Hematopoietic multipotent progenitor cell treated with erythropoietin and hydrocortisone succinate and interleukin-3 and kit ligand, for 8 days (in vitro differentiated cells): ENCODE results near the gene SLC34A3.

Source experiments
- DNase-seq: peaks from one replicate; pipeline ENCODE4 v3.0.0-alpha.2; 2015

The SLC34A3 gene

DNA sequence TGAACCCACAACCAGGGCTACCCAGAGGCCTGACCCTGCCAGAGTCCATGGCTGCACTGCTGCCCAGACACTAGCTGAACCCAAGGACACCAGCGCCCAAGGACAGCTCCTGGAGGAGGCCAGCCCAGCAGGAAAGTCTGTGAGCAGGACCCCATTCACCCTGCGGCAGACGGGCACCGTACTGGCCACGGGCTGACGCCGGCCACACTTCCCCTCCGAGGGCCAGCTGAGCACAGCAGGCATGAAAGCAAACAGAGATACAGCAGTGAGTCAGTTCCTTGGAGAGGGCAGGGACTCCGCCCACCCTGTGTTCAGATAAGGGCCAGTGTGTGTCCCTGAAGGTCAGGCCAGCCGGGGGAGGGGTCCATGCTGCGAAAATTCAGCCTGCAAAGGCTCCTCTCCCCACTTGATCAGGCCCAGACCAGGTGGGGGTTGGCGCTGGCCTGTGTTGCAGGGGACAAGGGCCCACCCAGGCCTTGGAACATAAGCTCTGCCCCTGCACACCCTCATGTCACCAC lies 11.9 kb upstream of the SLC34A3 start:
- peak; percentile 83 for DNase-seq

DNA sequence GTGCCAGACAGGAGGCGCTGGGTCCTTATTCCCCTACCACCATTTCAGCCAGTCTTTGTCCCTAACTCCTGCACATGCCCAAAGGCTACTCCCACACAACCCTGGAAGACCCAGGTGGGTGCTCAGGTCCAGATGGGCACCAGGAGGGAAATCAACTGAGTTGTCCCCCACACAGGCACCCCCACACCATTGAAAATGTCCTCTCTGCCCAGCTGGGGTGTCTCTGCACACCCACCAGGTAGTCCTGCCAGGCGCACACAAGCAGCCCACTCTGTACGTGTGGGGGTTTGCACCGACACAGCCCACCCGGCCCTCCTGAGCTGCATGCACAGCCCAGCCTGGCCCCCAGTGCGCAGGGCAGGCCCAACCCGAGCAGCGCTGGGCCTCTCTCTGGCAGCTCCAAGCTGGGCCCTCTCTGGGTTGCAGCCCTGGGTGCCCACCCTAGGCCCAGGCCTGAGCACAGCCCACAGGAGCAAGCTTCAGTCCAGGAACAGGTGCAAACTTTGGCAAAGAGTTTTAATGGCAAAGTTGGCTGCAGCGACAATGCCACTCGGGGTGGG lies 10.9 kb upstream of the SLC34A3 start:
- DNase-seq = no peak

DNA sequence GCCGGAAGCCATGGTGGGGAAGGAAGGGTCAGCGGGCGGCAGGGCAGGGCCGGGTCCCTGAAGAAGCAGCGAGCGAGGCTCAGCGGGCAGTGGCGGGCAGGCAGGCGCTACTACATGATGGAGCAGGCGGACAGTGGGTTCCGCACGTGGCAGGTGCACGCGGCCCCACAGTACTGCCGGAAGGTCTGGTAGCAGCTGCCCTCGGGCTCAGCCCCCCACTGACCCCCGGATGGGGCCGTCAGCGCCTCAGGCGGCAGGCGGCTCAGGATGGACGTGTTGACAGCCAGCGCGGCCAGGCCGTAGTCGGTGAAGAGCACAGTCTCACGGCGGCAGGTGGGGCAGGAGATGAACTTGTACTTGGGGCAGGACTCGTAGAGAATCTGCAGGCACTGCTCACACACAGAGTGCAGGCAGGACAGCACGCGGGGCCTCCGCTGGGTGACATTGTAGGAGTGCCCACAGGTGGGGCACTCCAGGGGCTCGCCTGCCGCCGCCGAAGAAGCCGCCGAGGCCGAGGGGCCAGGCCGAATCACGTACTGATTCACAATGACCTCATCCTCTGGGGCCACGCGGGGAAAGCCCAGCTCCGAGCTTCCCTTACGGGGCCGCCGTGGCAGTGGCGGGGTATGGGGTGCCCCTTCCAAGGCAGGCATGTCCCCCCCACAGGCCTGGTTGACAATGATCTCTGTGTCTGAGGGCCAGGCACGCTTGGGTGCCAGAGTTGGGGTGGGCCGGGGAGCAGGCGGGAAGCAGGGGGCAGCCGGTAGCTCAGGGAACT lies 10.2 kb upstream of the SLC34A3 start:
- no peak for DNase-seq

DNA sequence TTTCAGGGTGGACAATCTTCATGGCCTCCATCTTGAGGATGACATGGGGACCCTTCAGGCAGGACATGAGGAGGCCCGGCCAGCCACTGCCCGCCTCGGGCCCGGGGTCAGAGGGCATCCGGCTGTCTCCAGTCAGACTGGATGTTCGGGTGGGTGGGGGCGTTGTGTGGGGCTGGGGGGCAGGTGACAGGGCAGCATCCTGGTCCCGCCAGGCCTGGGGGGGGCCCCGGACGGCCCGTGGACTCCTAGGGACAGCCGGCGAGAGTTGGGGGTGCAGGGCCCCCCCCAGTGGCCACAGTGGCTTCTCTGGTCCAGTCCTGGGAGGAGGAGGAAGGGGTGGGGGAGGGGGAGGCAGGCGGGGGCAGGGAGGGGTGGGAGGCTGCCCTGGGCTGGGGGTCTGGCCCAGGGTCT lies 9.6 kb upstream of the SLC34A3 start:
- DNase-seq = no peak

DNA sequence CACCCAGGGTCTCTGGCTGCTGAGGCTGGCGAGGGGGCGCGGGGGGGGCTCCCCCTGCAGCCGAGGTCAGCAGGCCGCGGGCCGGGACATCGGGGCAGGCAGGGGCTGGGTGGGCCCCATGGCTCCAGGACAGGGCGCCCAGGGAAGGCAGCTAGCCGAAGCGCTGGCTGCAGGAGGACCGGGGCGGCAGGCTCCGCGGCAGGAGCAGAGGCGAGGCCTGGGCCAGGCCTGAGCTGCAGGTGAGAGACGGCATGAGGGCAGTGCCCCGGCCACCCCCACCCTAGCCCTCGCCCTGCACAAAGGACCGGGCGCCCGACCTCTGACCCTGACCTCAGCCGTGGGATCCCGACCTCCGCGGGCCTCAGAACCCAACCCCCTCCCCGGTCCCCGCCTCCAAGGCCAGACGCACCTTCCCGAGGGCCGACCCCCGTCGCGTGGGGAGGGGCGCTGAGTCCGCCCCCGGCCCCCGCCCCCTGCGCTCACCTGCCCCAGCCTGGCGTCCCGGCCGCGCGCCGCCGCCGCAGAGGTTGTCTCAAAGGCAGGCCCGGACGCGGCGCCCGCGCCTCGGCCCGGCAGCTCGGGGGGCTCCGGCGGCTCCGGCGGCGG lies 9.1 kb upstream of the SLC34A3 start:
- no peak for DNase-seq

DNA sequence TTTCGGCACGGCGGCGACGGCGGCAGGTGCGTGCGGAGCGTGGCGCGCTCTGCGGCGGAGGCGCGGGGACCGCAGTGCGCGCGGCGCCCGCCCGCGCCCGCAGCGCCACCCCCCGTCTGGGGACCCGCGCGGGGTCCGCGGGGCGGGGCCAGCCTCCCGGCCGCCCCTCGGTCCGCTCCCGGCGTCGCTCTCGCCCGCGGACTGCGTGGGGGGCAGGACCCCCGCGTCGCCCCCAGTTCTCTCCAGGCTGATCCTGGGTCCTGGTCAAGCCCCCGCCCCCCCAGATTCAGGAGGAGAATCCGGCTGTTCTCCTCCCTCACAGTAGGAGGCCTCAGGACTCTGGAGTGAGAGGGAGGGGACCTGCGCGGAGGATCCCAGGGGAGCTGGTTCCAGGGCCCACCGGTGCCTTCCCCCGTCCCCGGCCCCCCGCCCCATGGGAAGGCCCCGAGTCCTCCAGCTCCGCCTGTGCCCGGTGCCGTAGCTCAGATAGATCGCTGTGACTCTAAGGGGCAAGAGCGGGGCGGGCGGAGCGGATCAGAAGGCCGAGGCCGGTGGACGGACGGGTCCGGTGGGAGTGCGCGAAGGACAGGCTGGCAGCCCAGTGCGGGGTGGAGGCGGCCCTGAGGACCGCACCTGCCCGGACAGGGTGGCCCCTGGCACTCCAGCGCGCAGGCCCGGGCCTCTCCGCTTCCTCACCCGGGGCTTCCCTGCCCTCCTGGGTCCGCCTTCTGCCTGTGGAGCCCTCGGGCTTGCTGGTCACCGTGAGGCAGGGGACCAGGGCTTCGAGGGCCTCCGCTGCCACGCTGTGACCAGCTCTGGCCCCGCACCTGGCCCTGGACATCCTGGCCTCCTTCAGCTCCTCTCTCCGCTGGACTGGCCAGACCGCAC lies 8.3 kb upstream of the SLC34A3 start, which contains the start of gene RNF208:
TSS of gene RNF208 (minus strand) at position 51 of the 888 bp plus-strand sequence. CDS start 1,028 bp downstream, outside the sequence.
- DNase-seq = no peak

DNA sequence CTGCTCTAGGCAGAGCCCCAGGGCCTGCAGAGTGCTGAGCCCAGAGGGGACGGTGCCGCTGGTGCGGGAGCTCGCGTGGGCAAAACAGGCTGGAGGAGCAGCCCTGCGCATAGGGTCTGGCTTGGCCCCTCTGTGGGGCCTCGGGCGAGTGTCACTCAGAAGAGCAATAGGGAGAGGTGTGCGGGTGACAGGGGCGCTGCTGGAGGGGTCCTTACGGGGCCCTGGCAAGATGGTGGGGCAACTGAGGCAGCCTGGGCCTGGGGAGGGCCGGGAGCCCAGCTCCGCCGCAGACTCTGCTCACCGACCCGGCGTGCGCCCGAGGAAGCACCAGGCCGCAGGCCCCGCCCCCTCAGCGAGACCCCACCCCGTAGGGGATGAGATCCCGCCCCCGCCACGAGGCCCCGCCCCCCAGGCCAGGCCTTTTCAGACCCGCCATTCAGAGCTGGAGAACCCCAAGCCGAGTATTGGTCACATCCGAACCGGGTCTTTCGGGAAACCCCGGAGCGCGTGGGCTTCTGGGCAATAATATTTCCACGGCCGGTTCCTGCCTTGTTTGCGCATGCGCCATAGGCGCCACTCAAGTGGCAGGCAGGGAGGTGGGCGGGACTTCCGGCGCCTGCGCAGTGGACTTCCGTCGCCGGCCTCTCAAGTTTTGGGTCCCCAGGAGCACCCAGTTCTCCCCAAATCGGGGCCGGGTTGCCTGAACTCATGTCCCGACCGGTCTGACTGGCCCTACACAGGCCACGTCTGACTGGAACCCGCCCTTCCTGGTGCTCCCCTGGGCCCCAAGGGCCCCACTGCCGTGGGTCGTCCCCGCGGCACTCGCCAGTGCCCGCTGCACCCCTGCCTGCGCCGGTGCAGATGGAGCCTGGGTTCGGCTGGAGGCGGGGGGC lies 7.4 kb upstream of the SLC34A3 start:
- peak; percentile 99 for DNase-seq

DNA sequence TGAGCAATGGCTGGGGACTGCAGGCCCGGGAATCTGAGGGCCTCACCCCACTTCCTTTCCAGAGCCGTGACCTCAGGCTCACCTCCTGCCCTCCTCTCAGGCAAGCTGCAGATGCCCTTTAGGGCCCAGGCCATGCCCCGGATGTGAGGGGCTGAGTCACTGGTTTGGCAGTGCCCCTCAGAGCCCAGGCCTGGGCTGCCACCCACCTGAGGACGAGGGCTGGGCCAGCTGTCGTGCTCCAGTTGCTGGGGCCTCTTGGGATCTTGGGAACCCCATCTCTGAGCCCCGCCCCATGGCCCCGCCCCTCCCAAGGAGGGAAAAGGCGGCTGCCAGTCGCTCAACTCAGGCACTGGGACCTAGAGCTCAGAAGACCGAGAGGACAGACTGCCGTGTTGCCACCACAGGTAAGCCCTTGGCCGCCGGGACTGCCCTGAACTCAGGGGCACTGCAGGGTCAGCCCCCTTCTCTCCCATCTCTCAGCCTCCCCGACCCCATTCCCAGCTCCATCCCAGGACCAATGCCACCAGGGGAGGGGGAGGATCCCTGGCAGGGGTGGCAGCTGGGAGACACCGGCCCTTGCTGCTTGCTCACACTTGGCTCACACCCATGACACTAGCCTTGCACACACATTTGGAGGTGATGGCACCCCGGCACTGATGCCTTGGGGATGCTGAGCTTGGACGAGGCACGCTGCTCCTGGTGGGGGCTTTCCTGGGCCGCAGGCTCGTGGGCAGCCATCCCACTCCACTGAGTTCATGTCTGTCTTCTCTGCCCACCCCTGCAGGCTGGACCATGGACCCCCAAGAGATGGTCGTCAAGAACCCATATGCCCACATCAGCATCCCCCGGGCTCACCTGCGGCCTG lies 5.6 kb upstream of the SLC34A3 start, which contains the start of gene CYSRT1:
TSS of gene CYSRT1 (plus strand) at position 345 of the 865 bp plus-strand sequence. CDS start at position 793, 448 bp downstream.
- no peak for DNase-seq

DNA sequence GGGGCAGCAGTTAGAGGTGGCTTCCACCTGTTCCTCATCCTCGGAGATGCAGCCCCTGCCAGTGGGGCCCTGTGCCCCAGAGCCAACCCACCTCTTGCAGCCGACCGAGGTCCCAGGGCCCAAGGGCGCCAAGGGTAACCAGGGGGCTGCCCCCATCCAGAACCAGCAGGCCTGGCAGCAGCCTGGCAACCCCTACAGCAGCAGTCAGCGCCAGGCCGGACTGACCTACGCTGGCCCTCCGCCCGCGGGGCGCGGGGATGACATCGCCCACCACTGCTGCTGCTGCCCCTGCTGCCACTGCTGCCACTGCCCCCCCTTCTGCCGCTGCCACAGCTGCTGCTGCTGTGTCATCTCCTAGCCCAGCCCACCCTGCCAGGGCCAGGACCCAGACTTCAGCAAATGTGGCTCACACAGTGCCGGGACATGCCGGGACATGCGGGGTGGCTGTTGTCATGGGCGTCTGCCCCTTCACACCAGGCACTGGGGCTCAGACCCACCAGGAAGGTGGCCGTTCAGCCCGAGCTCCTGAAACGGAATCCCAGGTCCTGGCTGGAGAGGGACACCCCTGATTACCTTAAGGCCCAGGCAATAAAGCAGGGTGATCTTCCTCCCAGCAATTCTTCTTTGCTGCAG lies 4.9 kb upstream of the SLC34A3 start:
- no peak for DNase-seq

DNA sequence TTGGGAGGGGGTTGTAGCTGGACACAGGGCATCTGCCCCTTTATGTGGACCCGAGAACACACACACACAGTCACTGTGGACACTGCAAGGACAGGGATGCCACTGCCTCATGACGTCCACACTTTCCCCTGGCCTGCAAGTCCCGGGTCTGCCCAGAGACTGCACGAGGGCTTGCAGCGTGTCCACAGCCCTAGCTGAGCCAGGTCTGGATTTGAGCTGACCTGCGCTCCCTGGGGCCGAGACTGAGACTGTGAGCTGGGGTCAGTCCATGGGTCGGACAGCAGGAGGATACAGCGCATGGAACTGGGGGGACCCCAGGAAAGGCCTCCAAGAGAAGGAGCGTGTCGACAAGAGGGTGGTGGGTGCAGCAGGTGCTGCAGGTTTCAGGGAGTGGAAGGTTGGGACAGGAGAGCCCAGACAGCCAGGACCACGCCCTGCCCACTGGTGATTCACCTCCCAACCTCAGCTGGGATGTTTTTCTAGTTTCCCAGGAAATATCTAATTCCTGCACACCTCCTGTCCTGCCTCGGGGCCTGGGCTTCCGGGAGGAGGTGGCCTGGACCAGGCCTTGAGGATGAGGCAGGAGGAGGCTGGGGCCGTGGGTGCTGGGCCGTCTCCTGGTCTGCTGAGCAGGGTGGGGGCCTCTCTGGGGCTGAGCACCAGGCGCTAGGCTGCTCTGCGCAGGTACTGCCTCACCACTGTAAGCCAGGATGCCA lies 4.2 kb upstream of the SLC34A3 start:
- no peak for DNase-seq

DNA sequence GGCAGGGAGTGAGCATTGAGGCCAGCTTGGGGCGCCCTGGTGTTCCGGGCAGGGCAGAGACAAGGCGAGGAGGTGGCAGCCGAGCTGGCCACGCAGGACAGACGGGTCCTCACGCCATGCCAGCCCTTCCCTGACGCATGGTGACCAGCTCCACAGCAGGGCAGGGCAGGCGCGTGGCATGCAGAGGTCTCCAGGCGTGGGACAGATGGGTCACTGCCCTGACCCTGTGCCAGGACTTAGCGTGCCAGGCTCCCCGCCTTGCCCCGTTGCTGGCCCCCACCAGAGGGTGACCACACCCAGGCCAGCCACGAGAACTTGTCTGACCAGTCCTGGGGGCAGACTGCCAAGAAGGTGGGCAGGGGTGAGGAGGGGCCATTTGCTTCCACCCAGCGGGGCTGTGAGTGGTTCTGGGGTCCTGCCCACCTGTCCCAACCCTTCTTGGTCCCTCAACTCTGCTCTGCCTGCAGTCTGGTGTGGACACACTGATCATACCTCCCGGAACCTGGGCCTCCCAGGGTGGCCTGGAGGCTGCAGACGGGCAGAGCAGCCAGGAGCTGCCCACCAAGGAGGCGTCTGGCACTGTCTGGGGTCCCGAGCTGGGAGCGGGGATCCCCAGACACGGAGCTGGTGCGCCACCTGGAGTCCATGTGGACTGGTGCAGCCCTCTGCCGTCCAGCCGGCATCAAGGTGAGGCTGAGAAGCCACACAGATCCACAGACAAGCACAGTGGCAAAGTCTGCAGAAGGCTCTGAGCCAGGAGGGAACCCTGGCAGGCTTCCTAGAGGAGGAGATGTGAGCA lies 3.4 kb upstream of the SLC34A3 start, which contains the start of gene RNF224:
TSS of gene RNF224 (plus strand) at position 449 of the 799 bp plus-strand sequence. CDS start 834 bp downstream, outside the sequence.
- DNase-seq = peak; percentile 83

DNA sequence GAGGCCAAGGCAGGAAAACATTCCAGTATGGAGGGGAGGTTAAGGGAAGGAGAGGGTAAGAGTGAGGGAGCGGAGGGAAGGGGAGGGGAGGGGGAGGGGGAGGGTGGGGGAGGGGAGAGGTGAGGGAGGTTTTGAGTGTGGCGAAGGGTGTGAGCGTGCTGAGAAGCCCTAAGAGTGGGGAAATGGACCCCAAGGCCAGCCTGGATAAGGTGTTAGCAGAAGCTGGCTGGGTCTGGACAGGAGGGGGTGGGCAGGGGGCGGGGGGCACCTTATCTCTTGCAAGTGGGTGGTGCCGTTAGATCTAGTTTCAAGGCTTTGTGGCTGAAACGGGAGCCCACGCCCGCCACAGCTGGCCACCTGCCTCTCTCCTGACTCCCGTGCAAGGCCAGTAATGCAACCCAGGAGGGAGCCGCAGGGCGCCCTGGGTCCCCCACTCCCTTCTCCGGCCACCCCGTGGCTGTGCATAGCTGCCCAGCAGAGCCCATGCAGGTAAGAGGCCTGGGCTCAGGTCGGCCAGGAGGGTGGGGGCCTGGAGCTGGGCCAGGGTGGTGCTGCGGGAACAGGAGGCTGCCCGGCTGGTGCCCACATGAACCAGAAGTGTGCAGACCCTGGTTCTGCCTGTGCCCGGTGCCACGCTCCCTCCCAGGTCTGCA lies 2.7 kb upstream of the SLC34A3 start:
- no peak for DNase-seq

DNA sequence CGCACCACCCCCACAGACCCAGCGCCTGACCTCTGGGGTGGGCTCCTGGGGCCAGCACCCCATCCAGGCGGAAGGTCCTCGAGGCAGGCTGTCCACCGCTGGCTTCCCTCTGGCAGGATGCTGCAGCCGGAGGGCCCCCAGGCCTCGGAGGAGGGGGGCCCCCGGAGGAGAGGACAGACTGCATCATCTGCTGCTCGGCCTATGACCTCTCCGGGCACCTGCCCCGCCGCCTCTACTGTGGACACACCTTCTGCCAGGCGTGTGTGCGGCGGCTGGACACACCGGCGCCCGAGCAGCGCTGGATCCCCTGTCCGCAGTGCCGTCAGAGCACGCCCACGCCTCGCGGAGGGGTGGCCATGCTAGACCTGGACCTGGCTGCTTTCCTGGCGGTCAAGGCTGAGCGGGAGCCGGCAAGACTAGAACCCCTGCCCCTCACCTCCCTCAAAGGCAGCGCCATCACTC lies 2.2 kb upstream of the SLC34A3 start:
- no peak for DNase-seq

DNA sequence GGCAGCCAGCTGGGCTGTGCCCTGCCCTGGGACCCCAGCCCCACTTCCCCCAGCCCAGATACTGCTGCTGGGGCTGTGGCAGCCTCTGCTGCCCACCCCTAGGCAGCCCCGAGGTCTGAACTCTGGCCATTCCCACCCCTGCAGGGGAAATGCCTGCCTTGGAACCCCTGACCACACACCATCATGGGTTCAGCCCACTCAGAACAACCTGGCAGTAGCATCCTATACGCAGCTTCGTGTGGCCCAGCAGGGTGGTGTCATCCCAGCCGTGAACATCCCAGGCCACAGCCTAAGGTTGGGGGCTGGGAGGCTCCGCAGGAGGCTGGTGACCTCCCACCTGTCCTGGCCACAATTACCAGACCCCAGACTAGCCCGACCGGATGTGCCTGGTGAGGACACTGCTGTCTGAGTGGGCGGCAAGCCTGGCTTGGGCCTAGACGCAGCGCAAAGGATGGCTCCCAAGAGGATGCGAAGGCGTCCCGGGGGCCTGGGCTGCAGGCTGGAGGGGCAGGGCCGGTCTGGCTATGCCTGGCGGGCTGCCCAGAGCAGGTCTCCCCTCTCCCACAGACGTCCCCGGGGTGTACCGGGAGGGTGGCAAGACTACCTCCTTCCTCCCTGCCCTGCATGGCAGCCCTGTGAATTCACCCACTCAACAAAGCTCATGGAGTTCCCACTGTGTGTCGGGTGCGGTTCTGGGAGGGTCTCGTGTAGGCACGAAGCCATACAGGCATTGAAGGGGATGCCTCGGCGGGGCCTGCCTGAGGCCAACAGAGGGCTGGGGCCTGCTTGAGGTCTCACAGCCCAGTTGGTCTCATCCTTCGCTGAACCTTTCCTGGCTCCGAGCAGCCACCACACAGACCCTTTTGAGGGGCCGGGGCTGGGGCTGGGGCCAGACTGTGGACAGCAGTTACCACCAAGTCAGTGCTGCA lies 1.5 kb upstream of the SLC34A3 start:
- DNase-seq = no peak

DNA sequence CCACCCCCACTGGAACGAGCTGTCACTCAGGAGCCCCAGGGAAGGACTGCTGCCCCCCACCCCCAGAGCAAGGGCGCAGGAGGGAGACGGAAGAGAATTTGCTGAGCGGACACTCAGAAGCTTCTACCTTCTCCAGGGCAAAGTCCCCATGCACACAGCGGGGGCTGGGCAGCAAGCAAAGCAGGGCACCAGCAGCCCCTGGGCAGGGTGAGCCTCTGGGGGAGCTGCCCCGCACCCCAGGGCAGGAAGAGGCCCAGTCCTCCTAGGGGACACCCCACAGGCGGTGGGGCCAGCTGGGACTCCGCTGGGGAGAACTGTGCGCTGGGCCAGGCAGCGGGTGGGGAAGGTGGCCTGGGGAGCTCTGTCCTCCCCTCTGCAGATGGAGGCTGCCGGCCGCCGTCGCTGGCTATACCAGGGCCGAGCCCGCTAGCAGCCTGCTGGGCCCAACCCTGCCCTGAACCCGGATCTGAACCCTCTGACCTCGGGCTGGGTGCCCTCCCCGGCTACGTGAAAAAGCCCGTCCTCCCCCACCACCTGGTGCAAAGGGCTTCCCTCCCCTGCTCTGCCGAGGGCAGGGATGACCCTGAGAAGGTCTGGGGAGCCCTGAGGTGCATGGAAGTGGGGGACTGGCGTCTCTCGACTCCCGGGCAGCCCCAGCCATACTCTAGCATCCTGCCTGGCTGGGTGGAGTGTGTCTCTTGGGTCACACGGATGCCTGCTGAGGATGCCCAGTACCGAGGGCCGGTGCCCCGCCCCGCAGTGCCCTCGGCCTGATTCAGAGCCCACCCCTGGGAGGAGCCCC lies 597 bp upstream of the SLC34A3 start:
- DNase-seq = no peak
